Small intestine (tissue), 7 donors: ENCODE data around the gene BCOR. TPM values are rescaled to one million over a fixed set of nuclear protein-coding genes. Genes with fewer than 3 reads are reported as not detected.

Source experiments
- DNase-seq, 2 donors: peaks; one replicate each; pipeline versions ENCODE4 v3.0.0 to v3.0.0-alpha.2; 2013
- FAIRE-seq: peaks from 2 replicates; lab custom pipeline; 2012; peaks lifted over from hg19 to GRCh38; lab: Jason Lieb, UNC
- H3K27ac ChIP-seq, 3 donors: one replicate each; pipeline ENCODE4 v1.5.1; 2013; ENCODE audit warnings: low read length in 2 of 3, mild to moderate bottlenecking in 2 of 3, control low read depth in 1 of 3, inconsistent platforms in 1 of 3, low read depth in 1 of 3, moderate library complexity in 1 of 3
- H3K27me3 ChIP-seq, 3 donors: one replicate each; pipeline ENCODE4 v1.6.1; 2013; ENCODE audit warnings: low read length in 3 of 3, inconsistent platforms in 1 of 3; ENCODE audit not compliant: control insufficient read depth in 3 of 3, insufficient read depth in 3 of 3
- H3K36me3 ChIP-seq, 3 donors: one replicate each; pipeline ENCODE4 v1.6.1; 2013; ENCODE audit warnings: low read length in 3 of 3, inconsistent platforms in 1 of 3, low read depth in 1 of 3, mild to moderate bottlenecking in 1 of 3, moderate library complexity in 1 of 3; ENCODE audit not compliant: control insufficient read depth in 3 of 3, insufficient read depth in 2 of 3
- H3K4me1 ChIP-seq, 3 donors: one replicate each; pipeline ENCODE4 v1.6.1; 2013; ENCODE audit warnings: low read length in 2 of 3, inconsistent platforms in 1 of 3, low read depth in 1 of 3, mild to moderate bottlenecking in 1 of 3, moderate library complexity in 1 of 3; ENCODE audit not compliant: control insufficient read depth in 3 of 3, insufficient read depth in 2 of 3
- H3K4me3 ChIP-seq, 3 donors: one replicate each; pipeline ENCODE4 v1.5.1; 2013; ENCODE audit warnings: low read length in 3 of 3, control low read depth in 1 of 3, inconsistent platforms in 1 of 3, low read depth in 1 of 3, mild to moderate bottlenecking in 1 of 3, moderate library complexity in 1 of 3
- H3K9me3 ChIP-seq, 2 donors: one replicate each; pipeline ENCODE4 v1.6.1; 2013; ENCODE audit warnings: low read depth in 1 of 2, low read length in 1 of 2; ENCODE audit not compliant: control insufficient read depth in 2 of 2, insufficient read depth in 1 of 2
- WGBS, 3 donors: extraction: QIAGEN DNeasy Blood & Tissue Kit; methylation state at CpG; one replicate each; pipeline ENCODE4 v1.1.7; 2013; 5-methylcytosine and 5-hydroxymethylcytosine counted together
- polyA plus RNA-seq, 4 donors: library from polyadenylated mRNA; stranded (reverse) in 3 of 4; unstranded in 1 of 4; fragments of 200-250 nt in 3 of 4; fragments of 120-200 nt in 1 of 4; gene quantifications; one replicate each; pipeline versions ENCODE4 v1.2.1 to v1.2.3, GENCODE V29; 2013
- donor health status: healthy with polysubstance abuse.
- donor health status: control.
- donor health status: control.
- donor health status: Bipolar disorder and iron deficiency.
- donor health status: healthy.

Gene BCOR
- polyA plus RNA-seq, 4 donors, result 5.1 to 38.1 (median 8.5) TPM

DNA sequence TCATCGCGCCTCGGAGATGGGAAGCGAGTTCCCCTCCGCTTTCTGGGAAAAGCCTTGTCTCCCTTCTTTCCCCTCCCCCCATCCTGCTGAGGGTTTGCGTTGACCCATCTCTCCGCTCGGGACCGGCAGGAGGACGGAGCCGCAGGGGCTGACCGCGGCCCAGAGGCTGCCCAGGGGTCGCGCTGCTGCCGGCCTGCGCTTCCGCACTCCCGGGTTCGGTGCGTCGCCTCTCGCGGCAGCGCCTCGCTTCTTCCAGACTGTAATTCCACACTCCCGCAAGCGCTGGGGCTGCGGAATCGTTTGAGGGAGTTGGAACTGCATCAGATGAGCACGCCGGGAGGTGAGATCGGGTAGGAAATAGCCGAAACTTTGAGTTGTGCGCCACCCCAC lies 88.3 kb downstream of the BCOR start:
- H3K36me3 ChIP-seq, result no peaks in the 10 kb centered on the region
- peak overlapping the region in 1 of 3 donors; percentile 22 for H3K4me3 ChIP-seq
- H3K27ac ChIP-seq, result no peak overlapping the region
- H3K9me3 ChIP-seq, result no peaks in the 10 kb centered on the region
- H3K27me3 ChIP-seq, result peaks cover 0 to 10% (median 0%) of the 10 kb centered on the region in 3 donors
- DNase-seq (no peak), FAIRE-seq (no peak)
- WGBS, 3 donors, result 40 to 53% (median 43%) methylated on average over 12 to 35 of the region's 35 CpGs
- H3K4me1 ChIP-seq, result peaks cover 0 to 17% (median 3%) of the 10 kb centered on the region in 3 donors

DNA sequence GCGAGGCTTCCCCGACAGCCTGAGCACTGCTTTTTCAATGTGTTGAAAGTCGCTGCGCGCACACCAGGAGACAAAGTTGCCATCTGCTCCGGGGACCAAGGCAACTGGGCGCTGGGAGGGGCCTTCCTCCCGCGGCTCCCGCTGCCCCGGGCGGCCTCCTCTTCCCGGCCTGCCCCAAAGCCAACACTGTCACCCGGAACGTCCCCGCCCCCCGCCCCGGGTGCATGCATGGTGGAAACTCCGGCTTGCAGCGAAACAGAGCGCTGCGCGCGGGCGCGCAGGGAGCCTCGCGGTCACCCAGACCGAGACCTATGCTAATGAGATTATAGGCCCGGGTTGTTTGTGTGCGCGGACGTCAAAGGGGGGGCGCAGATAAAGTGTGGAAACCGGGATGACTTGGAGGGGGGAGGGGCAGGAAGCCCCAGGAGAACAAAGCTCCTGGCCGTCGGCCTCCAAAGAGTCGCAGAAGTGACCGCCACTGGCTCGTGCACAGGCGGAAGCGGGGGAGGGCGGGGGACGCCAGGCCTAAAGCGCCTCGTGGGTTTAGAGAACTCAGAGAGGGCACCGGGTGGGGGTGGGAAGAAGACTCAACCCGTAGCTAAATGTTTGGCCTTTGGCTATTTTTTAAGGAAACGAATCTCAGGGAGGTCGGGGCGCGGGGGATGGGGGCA lies 88.8 kb downstream of the BCOR start:
- Histone ChIP-seq H3K27ac (no peak overlapping the region), H3K9me3 (no peaks in the 10 kb centered on the region), H3K27me3 (peaks cover 0 to 10% (median 0%) of the 10 kb centered on the region in 3 donors), H3K4me3 (peak overlapping the region in 1 of 3 donors; percentile 22), H3K4me1 (peaks cover 0 to 21% (median 3%) of the 10 kb centered on the region in 3 donors), H3K36me3 (no peaks in the 10 kb centered on the region)
- no peak for FAIRE-seq
- DNase-seq, result peak in 1 of 2 donors; percentile 60
- 8 to 24% (median 12%) methylated on average over 26 to 52 of the region's 52 CpGs for WGBS, 3 donors

DNA sequence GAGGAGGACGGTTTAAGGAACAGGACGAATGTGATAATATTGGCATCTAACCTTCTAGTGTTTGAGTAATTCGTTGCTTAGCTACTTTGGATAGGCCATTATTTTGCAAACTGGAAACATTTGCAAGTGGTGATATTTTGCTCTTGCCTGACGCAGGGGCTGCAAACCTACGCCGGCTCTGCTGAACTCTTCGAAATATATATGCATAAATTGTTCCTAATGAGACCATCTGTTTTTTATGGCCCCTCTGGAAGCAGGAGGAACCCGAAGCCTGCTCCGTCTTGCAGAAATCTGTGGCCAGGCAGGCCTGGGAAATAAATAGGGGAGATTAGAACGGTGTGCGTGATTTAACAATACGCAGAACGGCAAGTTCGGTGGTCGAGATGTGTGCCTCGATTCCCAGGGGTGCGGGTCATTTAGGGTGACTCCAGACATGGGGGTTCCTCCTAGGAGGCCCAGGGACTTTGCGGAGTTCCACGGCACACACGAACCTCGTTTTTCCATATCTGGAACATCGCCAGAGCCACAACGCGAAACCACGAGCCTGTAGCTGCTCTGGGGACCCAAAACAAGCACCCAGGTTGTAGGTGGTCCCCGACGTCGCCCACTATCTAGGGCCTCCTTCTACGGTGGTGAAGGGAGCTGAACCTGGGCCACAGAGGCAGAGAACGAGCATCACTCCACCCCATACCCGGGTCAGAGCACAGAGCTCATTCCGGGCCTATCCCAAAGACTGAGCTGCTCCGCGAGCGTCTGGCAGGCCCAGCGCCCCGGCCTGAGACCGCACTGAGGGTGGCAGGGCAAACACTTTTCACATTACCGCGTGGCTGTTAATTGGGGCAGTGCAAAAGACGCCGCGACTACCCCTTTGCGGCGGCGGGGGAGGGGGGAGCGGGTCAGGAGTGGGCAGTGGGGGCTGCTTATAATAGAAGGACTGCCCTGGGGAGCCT lies 89.7 kb downstream of the BCOR start:
- Histone ChIP-seq H3K4me3 (no peak overlapping the region), H3K27me3 (peaks cover 0 to 13% (median 0%) of the 10 kb centered on the region in 3 donors), H3K36me3 (no peaks in the 10 kb centered on the region), H3K27ac (no peak overlapping the region), H3K9me3 (no peaks in the 10 kb centered on the region), H3K4me1 (peaks cover 0 to 26% (median 3%) of the 10 kb centered on the region in 3 donors)
- DNase-seq (no peak), FAIRE-seq (no peak)
- WGBS, 3 donors, result 53 to 71% (median 70%) methylated on average over 45 to 47 of the region's 47 CpGs

- FAIRE-seq (no peak), DNase-seq (no peak)
- Histone ChIP-seq H3K27me3 (peaks cover 0 to 13% (median 0%) of the 10 kb centered on the region in 3 donors), H3K9me3 (no peaks in the 10 kb centered on the region), H3K36me3 (no peaks in the 10 kb centered on the region), H3K4me3 (no peak overlapping the region), H3K4me1 (peaks cover 0 to 31% (median 3%) of the 10 kb centered on the region in 3 donors), H3K27ac (no peak overlapping the region)
- WGBS, 3 donors, result 66 to 87% (median 82%) methylated on average over 33 of the region's 33 CpGs
Observed at GRCh38 chrX:40007131-40007755, 90.5 kb downstream of the BCOR start.

DNA sequence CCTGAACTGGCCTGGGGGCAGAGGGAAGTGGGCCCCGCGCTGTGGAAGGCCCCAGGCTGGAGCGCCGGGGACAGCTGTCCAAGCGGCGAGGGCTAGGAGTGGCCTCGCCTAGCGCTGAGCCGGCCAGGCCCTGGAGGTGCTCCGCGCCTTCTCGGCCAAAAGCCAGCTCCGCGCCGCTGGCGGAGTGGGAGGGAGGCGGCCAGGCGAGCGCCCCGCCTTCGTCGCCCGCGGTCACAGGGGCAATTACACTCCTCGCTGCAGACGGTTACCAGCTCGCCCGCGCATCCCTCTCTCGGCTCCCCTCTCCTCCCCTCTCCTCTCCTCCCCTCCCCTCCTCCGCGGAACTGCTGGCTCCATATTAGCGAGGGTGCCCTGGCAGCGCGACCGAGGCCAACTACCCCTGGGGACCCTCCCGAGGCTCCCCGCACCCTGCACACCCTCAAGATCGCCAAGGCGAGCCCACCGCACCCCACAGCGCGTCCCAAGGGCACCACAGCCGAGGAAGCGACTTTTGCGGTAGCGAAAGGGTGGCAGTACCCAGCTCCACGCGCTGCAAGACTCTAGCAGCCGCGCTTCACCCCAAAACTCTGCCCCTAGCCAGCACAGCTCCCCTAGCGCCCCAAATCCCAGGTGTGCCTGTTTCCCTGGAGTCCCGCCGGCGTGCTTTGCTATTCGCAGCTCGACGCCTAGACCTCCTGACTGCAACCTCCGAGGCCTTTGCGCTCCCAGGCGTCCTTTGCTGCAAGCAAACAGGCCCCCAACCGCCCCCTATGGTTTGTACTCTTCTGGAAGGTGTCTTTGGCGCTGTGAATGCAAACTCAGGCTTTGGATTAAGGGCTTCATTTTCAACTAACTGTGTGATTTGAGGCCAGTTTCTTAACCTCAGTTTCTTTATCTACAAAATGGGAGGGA lies 91.4 kb downstream of the BCOR start:
- Histone ChIP-seq H3K27me3 (peaks cover 0 to 13% (median 0%) of the 10 kb centered on the region in 3 donors), H3K4me1 (peaks cover 0 to 28% (median 0%) of the 10 kb centered on the region in 3 donors), H3K27ac (no peak overlapping the region), H3K36me3 (no peaks in the 10 kb centered on the region), H3K9me3 (no peaks in the 10 kb centered on the region), H3K4me3 (peak overlapping the region in 1 of 3 donors; percentile 8)
- FAIRE-seq (no peak), DNase-seq (peak; percentile 43 to 61)
- 12 to 26% (median 22%) methylated on average over 46 to 63 of the region's 63 CpGs for WGBS, 3 donors

GRCh38 chrX:40005292-40006011 lies 92.3 kb downstream of the BCOR start:
- FAIRE-seq, result no peak
- Histone ChIP-seq H3K4me3 (peak overlapping the region in 2 of 3 donors; percentile 8 to 16), H3K9me3 (no peaks in the 10 kb centered on the region), H3K4me1 (peaks cover 0 to 28% (median 0%) of the 10 kb centered on the region in 3 donors), H3K27ac (no peak overlapping the region), H3K27me3 (peaks cover 0 to 13% (median 0%) of the 10 kb centered on the region in 3 donors), H3K36me3 (no peaks in the 10 kb centered on the region)
- WGBS, 3 donors, result 7 to 22% (median 15%) methylated on average over 34 to 71 of the region's 73 CpGs
- DNase-seq, result no peak

DNA sequence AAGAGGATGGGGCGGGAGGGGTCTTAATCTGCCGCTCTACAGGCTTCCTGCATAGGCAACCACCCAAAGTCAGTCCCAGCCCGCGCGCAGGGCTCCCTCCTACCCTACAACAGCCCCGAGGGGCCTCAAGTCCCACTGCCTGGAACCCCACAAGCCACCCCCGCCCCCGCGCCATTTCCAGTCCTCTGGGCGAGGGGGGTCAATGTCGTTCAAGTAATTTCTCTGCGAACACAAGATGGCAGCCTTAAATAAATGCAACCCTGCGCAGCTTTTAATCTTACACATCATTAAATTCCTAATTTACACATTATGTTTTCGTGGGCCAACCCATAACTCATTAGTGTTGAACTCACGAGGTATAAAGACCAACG lies 92.9 kb downstream of the BCOR start:
- H3K27ac ChIP-seq, result no peak overlapping the region
- H3K27me3 ChIP-seq, result peaks cover 0 to 13% (median 0%) of the 10 kb centered on the region in 3 donors
- H3K9me3 ChIP-seq, result no peaks in the 10 kb centered on the region
- FAIRE-seq (no peak), DNase-seq (no peak)
- H3K4me1 ChIP-seq, result peaks cover 0 to 28% (median 0%) of the 10 kb centered on the region in 3 donors
- H3K4me3 ChIP-seq, result no peak overlapping the region
- 29 to 71% (median 48%) methylated on average over 9 to 16 of the region's 16 CpGs for WGBS, 3 donors
- no peaks in the 10 kb centered on the region for H3K36me3 ChIP-seq
